Measurements from ENCODE around the gene RHBDD3. TPM values are rescaled to one million over a fixed set of nuclear protein-coding genes. Genes with fewer than 3 reads are reported as not detected.

Gene RHBDD3
- total RNA-seq, 1 experiment from 2014 or later = 49.6 TPM

GRCh38 chr22:29245626-29246385 lies 22.0 kb downstream of the RHBDD3 start:
- BruUV-seq (replicated peaks) = no TSS peak
- peak; percentile 93 for TF ChIP-seq CTCF (IDR thresholded peaks at IDR 0.05)
- TF ChIP-seq TCF7L2 (IDR thresholded peaks at IDR 0.05; ENCODE audit: low read depth, low read length) = no peak
- TF ChIP-seq, protein P1, sequence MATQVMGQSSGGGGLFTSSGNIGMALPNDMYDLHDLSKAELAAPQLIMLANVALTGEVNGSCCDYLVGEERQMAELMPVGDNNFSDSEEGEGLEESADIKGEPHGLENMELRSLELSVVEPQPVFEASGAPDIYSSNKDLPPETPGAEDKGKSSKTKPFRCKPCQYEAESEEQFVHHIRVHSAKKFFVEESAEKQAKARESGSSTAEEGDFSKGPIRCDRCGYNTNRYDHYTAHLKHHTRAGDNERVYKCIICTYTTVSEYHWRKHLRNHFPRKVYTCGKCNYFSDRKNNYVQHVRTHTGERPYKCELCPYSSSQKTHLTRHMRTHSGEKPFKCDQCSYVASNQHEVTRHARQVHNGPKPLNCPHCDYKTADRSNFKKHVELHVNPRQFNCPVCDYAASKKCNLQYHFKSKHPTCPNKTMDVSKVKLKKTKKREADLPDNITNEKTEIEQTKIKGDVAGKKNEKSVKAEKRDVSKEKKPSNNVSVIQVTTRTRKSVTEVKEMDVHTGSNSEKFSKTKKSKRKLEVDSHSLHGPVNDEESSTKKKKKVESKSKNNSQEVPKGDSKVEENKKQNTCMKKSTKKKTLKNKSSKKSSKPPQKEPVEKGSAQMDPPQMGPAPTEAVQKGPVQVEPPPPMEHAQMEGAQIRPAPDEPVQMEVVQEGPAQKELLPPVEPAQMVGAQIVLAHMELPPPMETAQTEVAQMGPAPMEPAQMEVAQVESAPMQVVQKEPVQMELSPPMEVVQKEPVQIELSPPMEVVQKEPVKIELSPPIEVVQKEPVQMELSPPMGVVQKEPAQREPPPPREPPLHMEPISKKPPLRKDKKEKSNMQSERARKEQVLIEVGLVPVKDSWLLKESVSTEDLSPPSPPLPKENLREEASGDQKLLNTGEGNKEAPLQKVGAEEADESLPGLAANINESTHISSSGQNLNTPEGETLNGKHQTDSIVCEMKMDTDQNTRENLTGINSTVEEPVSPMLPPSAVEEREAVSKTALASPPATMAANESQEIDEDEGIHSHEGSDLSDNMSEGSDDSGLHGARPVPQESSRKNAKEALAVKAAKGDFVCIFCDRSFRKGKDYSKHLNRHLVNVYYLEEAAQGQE (IDR thresholded peaks at IDR 0.05; ENCODE audit: insufficient read depth in 1 of 2, low read depth in 2 of 2, low read length in 1 of 2) = no peak
- no peak for TF ChIP-seq POLR2AphosphoS5 (IDR thresholded peaks at IDR 0.05; ENCODE audit: low read depth, low read length)
- TF ChIP-seq SIN3A (IDR thresholded peaks at IDR 0.05; ENCODE audit: borderline replicate concordance, insufficient read depth, low read depth, low read length) = no peak
- H3K4me1 ChIP-seq (ENCODE audit: control insufficient read depth, insufficient read depth, low read length) = no peaks in the 10 kb centered on the region
- CTCF ChIA-PET = interaction anchor here (0.6 to 1.4 kb wide), 4 partner anchors 43 to 206 kb away, joined by 5 to 7 read pairs (median 6); no protein-coding TSS in a partner anchor
- no peak overlapping the region for H3K4me3 ChIP-seq (ENCODE audit: low read depth in 2 of 2, low read length in 2 of 2)
- DNase-seq (ENCODE audit: low read depth, low spot score) = peak; percentile 30
- H3K27ac ChIP-seq (ENCODE audit: low read length) = no peak overlapping the region
- peak; percentile 92 for ATAC-seq
- POLR2A ChIA-PET = no interaction called here
- H3K9me3 ChIP-seq (ENCODE audit: control insufficient read depth, insufficient read depth, low read depth, low read length) = peaks cover 3% of the 10 kb centered on the region; the same call in 1 of the 2 replicates
- intact Hi-C loops (cut with micrococcal nuclease; ENCODE audit: unreplicated experiment) = loop anchor here (10.0 kb wide), 1 partner anchor 201 kb away; no protein-coding TSS in a partner anchor
- no peaks in the 10 kb centered on the region for H3K36me3 ChIP-seq (ENCODE audit: control insufficient read depth, insufficient read depth, low read length)
- H3K27me3 ChIP-seq (ENCODE audit: control insufficient read depth, insufficient read depth, low read length) = no peaks in the 10 kb centered on the region
- in situ Hi-C loops (cut with HindIII; ENCODE audit: low pct_unique_long_range_greater_than_20kb, low sequenced_read_pairs) = no loop called here

DNA sequence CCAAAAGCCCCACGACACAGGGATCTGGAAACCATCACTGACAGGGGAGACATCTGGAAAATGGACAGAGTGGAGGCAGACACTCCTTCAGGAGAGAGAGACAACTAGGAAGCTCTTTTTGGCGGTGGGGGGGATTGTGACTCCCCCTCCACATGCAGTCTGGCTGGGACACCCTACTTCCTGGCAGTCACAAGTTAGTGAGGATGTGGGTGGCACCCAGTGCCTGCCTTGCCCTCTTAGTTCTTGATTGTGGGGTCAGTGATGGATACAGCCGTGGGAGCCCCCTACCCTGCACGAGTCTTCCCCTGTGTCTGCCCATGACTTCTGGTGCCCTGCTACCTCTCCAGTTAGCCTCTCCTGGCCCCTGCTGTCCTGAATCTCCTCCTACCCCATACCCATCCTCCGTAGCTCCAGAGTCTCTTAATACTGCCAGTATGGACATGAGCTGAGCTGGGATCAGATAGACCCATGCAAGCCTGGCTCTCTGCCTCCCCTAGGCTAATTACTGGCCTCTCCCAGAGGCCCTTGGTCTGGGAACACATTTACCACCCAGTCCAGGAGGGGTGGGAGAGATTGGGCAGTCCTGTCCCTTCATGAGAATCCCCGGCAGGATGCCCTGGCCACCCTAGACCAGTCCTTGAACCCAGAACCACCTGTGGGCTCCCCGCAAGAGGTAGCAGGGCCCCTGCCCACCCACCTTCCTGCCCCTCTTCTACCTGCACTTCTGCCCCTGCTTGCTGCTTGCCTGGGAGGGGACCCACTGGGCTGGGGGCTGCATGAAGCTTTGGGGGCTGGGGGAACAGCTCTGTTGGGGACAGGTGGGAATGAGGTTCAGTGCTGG lies 22.8 kb downstream of the RHBDD3 start:
- CTCF ChIA-PET = interaction anchor here (1.1 to 1.4 kb wide), 3 partner anchors 42 to 205 kb away, joined by 5 to 7 read pairs (median 6); no protein-coding TSS in a partner anchor
- in situ Hi-C loops (cut with HindIII; ENCODE audit: low pct_unique_long_range_greater_than_20kb, low sequenced_read_pairs) = no loop called here
- Histone ChIP-seq H3K4me3 (ENCODE audit: low read depth in 2 of 2, low read length in 2 of 2) (no peak overlapping the region), H3K27me3 (ENCODE audit: control insufficient read depth, insufficient read depth, low read length) (no peaks in the 10 kb centered on the region), H3K4me1 (ENCODE audit: control insufficient read depth, insufficient read depth, low read length) (no peaks in the 10 kb centered on the region), H3K9me3 (ENCODE audit: control insufficient read depth, insufficient read depth, low read depth, low read length) (peaks cover 3% of the 10 kb centered on the region; the same call in 1 of the 2 replicates), H3K36me3 (ENCODE audit: control insufficient read depth, insufficient read depth, low read length) (no peaks in the 10 kb centered on the region), H3K27ac (ENCODE audit: low read length) (no peak overlapping the region)
- ATAC-seq = peak; percentile 75
- BruUV-seq (replicated peaks) = no TSS peak
- DNase-seq (ENCODE audit: low read depth, low spot score) = no peak
- POLR2A ChIA-PET = no interaction called here
- no peak for TF ChIP-seq POLR2AphosphoS5 (IDR thresholded peaks at IDR 0.05; ENCODE audit: low read depth, low read length)
- no peak for TF ChIP-seq CTCF (IDR thresholded peaks at IDR 0.05)
- no peak for TF ChIP-seq TCF7L2 (IDR thresholded peaks at IDR 0.05; ENCODE audit: low read depth, low read length)
- TF ChIP-seq SIN3A (IDR thresholded peaks at IDR 0.05; ENCODE audit: borderline replicate concordance, insufficient read depth, low read depth, low read length) = no peak
- TF ChIP-seq, protein P1 (IDR thresholded peaks at IDR 0.05; ENCODE audit: insufficient read depth in 1 of 2, low read depth in 2 of 2, low read length in 1 of 2) = no peak
- intact Hi-C loops (cut with micrococcal nuclease; ENCODE audit: unreplicated experiment) = loop anchor here (10.0 kb wide), 1 partner anchor 200 kb away; no protein-coding TSS in a partner anchor

All from Panc1 (cell line).